ENCODE measurements around the gene STXBP6. TPM values are rescaled to one million over a fixed set of nuclear protein-coding genes. Genes with fewer than 3 reads are reported as not detected.

Gene STXBP6
- total RNA-seq, 2 donors from 2014 or later: 19.9 to 28.3 TPM

DNA sequence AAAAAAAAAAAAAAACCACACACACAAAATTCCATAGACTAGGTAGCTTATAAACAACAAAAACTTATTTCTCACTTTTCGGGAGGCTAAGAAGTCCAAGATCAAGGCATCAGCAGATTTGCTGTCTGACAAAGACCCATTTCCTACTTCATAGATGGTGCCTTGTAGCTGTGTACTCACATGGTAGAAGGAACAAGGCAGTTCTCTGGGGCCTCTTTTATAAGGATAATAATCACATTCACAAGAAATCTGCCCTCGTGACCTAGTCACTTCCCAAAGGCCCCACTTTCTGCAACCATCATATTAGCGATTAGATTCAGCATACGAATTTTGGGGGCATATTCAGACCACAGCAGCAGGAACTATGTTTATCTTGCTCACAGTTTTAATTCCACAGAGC is 54.9 kb downstream of the STXBP6 start:
- no peak for DNase-seq
- ATAC-seq: no peak

GRCh38 chr14:24993631-24994030 is 56.3 kb downstream of the STXBP6 start:
- intact Hi-C loops (cut with DNase I, micrococcal nuclease): no loop called here
- DNase-seq (no peak), ATAC-seq (no peak)

More for the DNA sequence above, 54.9 kb downstream of the STXBP6 start:
- intact Hi-C loops (cut with DNase I, micrococcal nuclease): no loop called here

DNA sequence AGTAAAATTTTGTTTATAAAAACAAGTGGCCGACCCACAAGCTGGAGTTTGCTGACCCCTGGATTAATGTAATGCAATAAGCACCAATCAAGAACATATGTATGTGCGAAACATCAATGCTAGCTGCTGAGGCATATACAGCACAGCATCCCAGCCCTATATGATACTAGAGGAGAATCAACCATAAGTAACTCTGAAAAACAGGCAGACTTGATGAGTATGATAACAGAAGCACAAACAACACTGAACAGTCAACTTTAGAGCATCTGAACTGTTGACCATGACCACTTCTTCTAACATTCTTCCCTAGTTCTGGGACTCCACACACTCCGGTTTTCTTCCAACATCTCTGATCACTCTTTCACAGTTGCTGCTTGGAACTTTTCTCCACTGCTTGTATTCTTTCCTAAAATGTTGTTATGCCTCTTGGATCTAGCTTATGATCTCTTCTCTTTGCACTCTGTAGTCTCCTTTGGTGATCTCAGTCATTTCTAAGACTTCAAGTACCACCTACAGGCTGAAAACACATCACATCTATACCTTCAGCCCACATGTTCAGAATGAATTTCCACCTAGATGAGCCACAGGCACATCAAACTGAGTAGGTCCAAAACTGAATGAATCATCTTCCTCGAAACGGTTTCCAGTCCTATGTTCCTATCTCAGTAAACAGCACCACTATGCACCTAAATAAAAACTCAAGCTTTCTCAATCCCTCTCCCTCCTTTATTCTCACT is 57.2 kb downstream of the STXBP6 start:
- intact Hi-C loops (cut with DNase I, micrococcal nuclease): no loop called here
- ATAC-seq: no peak
- DNase-seq: no peak

DNA sequence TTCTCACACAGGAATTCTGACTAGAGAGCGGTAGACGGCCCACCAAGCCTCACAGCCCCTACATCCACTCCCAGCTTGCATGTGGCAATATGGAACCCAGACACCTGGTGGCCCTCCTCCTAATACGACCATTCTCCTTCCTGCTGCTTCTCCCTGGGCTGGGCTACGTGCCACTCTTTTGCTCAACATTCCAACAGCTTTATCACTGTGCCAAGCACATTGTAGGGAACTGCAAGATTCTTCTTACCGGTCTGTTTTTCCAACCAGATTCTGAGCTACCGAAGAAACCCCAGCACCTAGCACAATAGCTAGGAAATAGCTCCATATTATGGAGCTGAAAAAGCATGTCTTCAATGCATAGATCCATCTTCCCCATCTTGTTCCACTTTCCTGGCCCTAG is 58.1 kb downstream of the STXBP6 start:
- intact Hi-C loops (cut with DNase I, micrococcal nuclease): no loop called here
- no peak for DNase-seq
- peak; percentile 17 for ATAC-seq

- intact Hi-C loops (cut with DNase I, micrococcal nuclease): no loop called here
- DNase-seq (no peak), ATAC-seq (peak; percentile 87)
These were observed 58.7 kb downstream of the STXBP6 start for GRCh38 chr14:24991288-24991687.

GRCh38 chr14:24990773-24991172 is 59.2 kb downstream of the STXBP6 start:
- intact Hi-C loops (cut with DNase I, micrococcal nuclease): no loop called here
- DNase-seq (no peak), ATAC-seq (no peak)

GRCh38 chr14:24990050-24990449 is 59.9 kb downstream of the STXBP6 start:
- intact Hi-C loops (cut with DNase I, micrococcal nuclease): no loop called here
- ATAC-seq (no peak), DNase-seq (no peak)

DNA sequence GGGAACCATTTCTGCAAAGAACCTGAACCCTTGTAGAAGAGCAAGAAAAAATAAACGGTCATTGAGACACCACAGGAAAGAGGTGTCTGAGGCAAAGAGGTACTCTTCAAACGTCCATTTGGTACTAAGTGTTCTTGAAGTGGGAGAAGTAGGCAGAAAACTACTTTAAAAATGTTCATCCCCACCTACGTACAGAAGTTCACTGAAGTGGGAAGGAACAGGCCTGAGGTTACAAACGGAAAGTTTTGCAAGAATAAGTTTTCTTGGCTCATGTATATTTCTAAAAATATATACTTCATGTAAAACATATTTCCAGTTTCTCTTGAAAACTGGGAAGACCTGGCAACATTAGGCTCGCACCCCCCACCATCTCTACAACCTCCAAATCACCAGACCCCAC is 61.2 kb downstream of the STXBP6 start:
- ATAC-seq (no peak), DNase-seq (no peak)
- intact Hi-C loops (cut with DNase I, micrococcal nuclease): no loop called here

GRCh38 chr14:24986206-24986893 is 63.6 kb downstream of the STXBP6 start:
- DNase-seq (no peak), ATAC-seq (no peak)
- intact Hi-C loops (cut with DNase I, micrococcal nuclease): no loop called here

DNA sequence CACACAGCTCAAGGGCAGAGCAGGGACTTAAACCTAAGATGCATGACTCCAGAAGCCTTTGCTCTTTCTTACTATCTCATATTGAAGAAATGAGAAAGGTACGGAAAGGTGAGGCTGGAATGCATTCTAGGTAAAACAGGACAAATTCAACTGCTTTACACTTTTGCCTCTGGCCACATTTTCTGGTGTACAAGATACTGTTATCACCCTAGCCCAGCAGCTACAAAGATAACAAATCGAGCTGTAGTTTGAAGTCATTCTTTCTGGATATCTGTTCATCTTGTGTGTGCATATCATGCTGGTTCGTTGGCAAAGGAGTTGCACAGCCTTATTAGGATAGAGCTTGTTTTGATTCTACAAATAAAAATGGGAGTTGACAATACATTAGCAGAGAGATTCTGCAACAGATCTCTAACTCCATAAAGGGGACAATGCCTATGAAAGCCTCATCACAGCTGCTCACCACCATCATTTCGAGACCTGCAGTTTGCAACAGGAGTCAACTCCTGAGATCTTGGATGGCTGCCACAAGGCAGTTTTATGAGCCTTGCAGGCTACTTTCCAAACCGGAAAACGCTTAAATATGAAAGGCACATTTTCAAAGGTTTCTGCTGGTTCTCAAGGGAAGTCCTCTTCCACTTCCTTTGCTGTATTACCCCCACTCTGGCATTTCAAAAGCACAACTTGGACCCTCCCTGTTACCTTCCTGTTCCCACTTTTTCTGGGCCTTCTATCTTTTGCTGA is 64.9 kb downstream of the STXBP6 start:
- intact Hi-C loops (cut with DNase I, micrococcal nuclease): no loop called here
- ATAC-seq (peak; percentile 62), DNase-seq (peak; percentile 77 to 84)

GRCh38 chr14:24982472-24983155 is 67.3 kb downstream of the STXBP6 start:
- intact Hi-C loops (cut with DNase I, micrococcal nuclease): no loop called here
- ATAC-seq (peak; percentile 81), DNase-seq (no peak)

- intact Hi-C loops (cut with DNase I, micrococcal nuclease): no loop called here
- DNase-seq (no peak), ATAC-seq (no peak)
These were observed 70.2 kb downstream of the STXBP6 start for GRCh38 chr14:24979725-24980239.

- DNase-seq (no peak), ATAC-seq (peak; percentile 82)
- intact Hi-C loops (cut with DNase I, micrococcal nuclease): no loop called here
These were observed 70.9 kb downstream of the STXBP6 start for GRCh38 chr14:24978862-24979724.

- intact Hi-C loops (cut with DNase I, micrococcal nuclease): no loop called here
- DNase-seq (no peak), ATAC-seq (no peak)
These were observed 73.3 kb downstream of the STXBP6 start for GRCh38 chr14:24976602-24977001.

DNA sequence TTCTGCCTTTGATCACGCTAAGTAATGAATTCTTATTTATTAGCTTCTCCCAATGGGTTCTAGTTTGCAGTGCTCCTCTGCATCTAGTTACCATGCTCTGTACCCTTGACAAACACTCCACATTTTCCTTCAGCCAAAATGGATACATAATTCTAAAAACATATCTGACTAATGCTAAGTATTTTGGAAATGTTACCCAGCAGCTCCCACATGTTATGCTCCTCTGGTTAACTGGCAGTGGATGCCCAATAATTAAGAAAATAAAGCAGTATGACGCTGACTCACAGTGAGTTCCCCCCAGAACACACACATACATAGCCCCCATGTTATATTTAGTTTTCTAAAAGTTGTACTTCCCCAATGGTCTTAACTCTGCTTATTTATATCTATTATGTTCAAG is 74.6 kb downstream of the STXBP6 start:
- intact Hi-C loops (cut with DNase I, micrococcal nuclease): no loop called here
- ATAC-seq: no peak
- no peak for DNase-seq

DNA sequence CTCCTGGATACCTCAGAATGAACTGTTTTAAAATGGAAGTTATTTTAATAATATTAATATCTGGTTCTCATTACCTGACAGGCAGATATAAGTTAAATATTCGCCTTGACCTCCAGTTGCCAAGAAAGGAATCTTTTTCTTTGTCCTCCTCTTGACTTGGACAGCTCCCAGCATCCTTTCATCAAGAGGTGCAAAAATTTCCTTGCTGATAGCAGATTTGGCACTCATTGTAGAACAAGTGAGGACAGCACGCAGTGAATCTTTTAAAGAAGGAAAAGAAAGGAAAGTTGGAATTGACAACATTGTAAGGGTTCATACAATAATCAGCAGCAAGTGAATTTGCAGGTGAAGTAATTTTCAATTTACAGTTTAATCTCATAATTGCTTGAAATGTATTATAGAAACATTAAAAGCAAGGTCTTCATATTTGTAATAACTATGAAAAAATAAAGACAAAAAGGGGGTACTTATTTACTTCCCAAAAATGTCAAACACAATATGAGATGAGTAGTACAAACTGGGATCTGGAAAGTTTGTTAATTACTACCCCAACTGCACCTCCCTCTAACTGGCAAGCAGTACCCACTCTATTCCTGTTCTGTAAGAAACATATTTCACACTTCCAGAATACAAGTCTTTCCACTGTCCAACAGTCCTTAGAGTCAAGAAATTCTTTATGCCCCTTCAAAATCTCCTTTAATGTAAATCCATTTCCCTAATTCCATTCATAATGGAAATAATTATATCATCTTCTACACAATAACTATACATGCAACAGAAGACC is 75.2 kb downstream of the STXBP6 start:
- DNase-seq (no peak), ATAC-seq (no peak)
- intact Hi-C loops (cut with DNase I, micrococcal nuclease): no loop called here

- intact Hi-C loops (cut with DNase I, micrococcal nuclease): no loop called here
- ATAC-seq (no peak), DNase-seq (no peak)
These were observed 77.1 kb downstream of the STXBP6 start for GRCh38 chr14:24972844-24973243.

DNA sequence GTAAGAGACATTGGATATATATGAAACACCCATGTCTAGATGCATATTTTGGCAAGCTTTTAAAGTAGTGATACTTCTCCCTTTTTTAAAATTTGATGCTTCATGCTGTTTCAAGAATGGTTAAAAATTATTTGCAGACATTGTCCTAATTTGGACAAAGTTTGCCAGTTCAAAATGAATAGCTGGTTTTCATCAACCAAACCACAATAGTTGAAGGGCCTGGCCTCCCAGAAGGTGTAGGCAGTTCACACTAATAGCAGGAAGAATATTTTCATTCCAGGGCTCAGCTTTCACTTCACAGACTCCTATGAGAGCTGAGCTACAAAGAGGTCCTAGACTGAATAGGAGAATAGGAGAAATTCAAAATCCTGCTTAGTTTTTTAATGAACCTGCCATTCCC is 78.7 kb downstream of the STXBP6 start:
- DNase-seq (no peak), ATAC-seq (no peak)
- intact Hi-C loops (cut with DNase I, micrococcal nuclease): no loop called here
